Liver (tissue), 9 donors: ENCODE results near the gene ZNF318. TPM values are rescaled to one million over a fixed set of nuclear protein-coding genes. Genes with fewer than 3 reads are reported as not detected.

ENCODE experiments used
- DNase-seq: peaks from one replicate; pipeline ENCODE4 v3.0.0-alpha.2; 2017; ENCODE audit warnings: low spot score
- H3K27ac ChIP-seq, 2 donors: one replicate each; pipeline ENCODE4 v1.7.0; 2013; ENCODE audit warnings: inconsistent platforms in 2 of 2, low read length in 2 of 2, control low read depth in 1 of 2, low read depth in 1 of 2, mild to moderate bottlenecking in 1 of 2
- H3K27me3 ChIP-seq, 4 donors: one replicate each; pipeline versions ENCODE4 v1.6.1 to v1.7.0; 2013; ENCODE audit warnings: low read length in 3 of 4, inconsistent platforms in 1 of 4, mild to moderate bottlenecking in 1 of 4, moderate library complexity in 1 of 4; ENCODE audit not compliant: control insufficient read depth in 4 of 4, insufficient read depth in 4 of 4
- H3K36me3 ChIP-seq, 4 donors: one replicate each; pipeline versions ENCODE4 v1.6.1 to v1.7.0; 2013; ENCODE audit warnings: low read length in 3 of 4, mild to moderate bottlenecking in 3 of 4, low read depth in 1 of 4, moderate library complexity in 1 of 4; ENCODE audit not compliant: control insufficient read depth in 4 of 4, insufficient read depth in 3 of 4
- H3K4me1 ChIP-seq, 4 donors: one replicate each; pipeline versions ENCODE4 v1.6.1 to v1.7.0; 2013; ENCODE audit warnings: low read length in 3 of 4, mild to moderate bottlenecking in 3 of 4, moderate library complexity in 1 of 4; ENCODE audit not compliant: control insufficient read depth in 4 of 4, insufficient read depth in 4 of 4
- H3K4me3 ChIP-seq, 3 donors: one replicate each; pipeline versions ENCODE4 v1.6.1 to v1.7.0; 2013; ENCODE audit warnings: low read length in 3 of 3, control low read depth in 1 of 3, low read depth in 1 of 3, mild to moderate bottlenecking in 1 of 3
- H3K9ac ChIP-seq, 2 donors: one replicate each; pipeline ENCODE4 v1.7.0; 2013; ENCODE audit warnings: low read length in 2 of 2, mild to moderate bottlenecking in 2 of 2, moderate library complexity in 2 of 2, control low read depth in 1 of 2, low read depth in 1 of 2
- H3K9me3 ChIP-seq, 4 donors: one replicate each; pipeline versions ENCODE4 v1.6.1 to v1.7.0; 2013; ENCODE audit warnings: low read length in 3 of 4; ENCODE audit not compliant: control insufficient read depth in 4 of 4
- EGR1 ChIP-seq, 2 donors: IDR thresholded peaks; 2 replicates each; pipeline ENCODE4 v1.6.1; 2016 to 2018; ENCODE audit warnings: antibody characterized with exemption in 2 of 2, low read depth in 2 of 2
- FOXA1 ChIP-seq: IDR thresholded peaks from 2 replicates; pipeline ENCODE4 v1.6.1; 2016; ENCODE audit warnings: antibody characterized with exemption
- FOXA2 ChIP-seq: IDR thresholded peaks from 2 replicates; pipeline ENCODE4 v1.6.1; 2016; ENCODE audit warnings: antibody characterized with exemption
- GABPA ChIP-seq, 2 donors: IDR thresholded peaks in 1 of 2; conservative IDR thresholded peaks in 1 of 2; 2 replicates each; pipeline ENCODE4 v1.6.1; 2016; ENCODE audit warnings: antibody characterized with exemption in 2 of 2, mild to moderate bottlenecking in 1 of 2, moderate library complexity in 1 of 2
- HNF4A ChIP-seq, 2 donors: conservative IDR thresholded peaks; 2 replicates each; pipeline ENCODE4 v1.6.1; 2016; ENCODE audit warnings: antibody characterized with exemption in 2 of 2, mild to moderate bottlenecking in 2 of 2
- HNF4G ChIP-seq: IDR thresholded peaks from 2 replicates; pipeline ENCODE4 v1.6.1; 2016; ENCODE audit warnings: antibody characterized with exemption
- JUND ChIP-seq, 2 donors: IDR thresholded peaks; 2 replicates each; pipeline ENCODE4 v1.6.1; 2016; ENCODE audit warnings: antibody characterized with exemption in 2 of 2
- NR2F2 ChIP-seq: IDR thresholded peaks from 2 replicates; pipeline ENCODE4 v1.6.1; 2016; ENCODE audit warnings: antibody characterized with exemption
- RAD21 ChIP-seq, 2 donors: IDR thresholded peaks; 2 replicates each; pipeline ENCODE4 v1.6.1; 2016; ENCODE audit warnings: antibody characterized with exemption in 2 of 2, mild to moderate bottlenecking in 2 of 2
- RXRA ChIP-seq, 2 donors: IDR thresholded peaks; 2 replicates each; pipeline ENCODE4 v1.6.1; 2017 to 2018; ENCODE audit warnings: antibody characterized with exemption in 2 of 2, mild to moderate bottlenecking in 1 of 2
- SP1 ChIP-seq: IDR thresholded peaks from 2 replicates; pipeline ENCODE4 v1.6.1; 2018; ENCODE audit warnings: antibody characterized with exemption, mild to moderate bottlenecking
- TAF1 ChIP-seq: conservative IDR thresholded peaks from 2 replicates; pipeline ENCODE4 v1.6.1; 2016; ENCODE audit warnings: antibody characterized with exemption, mild to moderate bottlenecking
- YY1 ChIP-seq: IDR thresholded peaks from 2 replicates; pipeline ENCODE4 v1.6.1; 2016; ENCODE audit warnings: antibody characterized with exemption, mild to moderate bottlenecking
- WGBS: extraction: QIAGEN DNeasy Blood & Tissue Kit; methylation state at CpG from one replicate; pipeline ENCODE4 v1.1.7; 2013; 5-methylcytosine and 5-hydroxymethylcytosine counted together
- polyA plus RNA-seq, 2 donors: library from polyadenylated mRNA; stranded (reverse) in 1 of 2; unstranded in 1 of 2; fragments of 200-250 nt in 1 of 2; fragments of >200 nt in 1 of 2; fragmentation: Nextera tagmentation in 1 of 2; extraction: Ambion mirVana in 1 of 2; gene quantifications; one replicate each; pipeline versions ENCODE4 v1.2.1 to v1.2.3, GENCODE V29; 2013 to 2015
- total RNA-seq, 2 donors: library from RNA; depleted of rRNA; stranded (reverse); fragments of >200 nt; gene quantifications; one replicate each; pipeline ENCODE4 v1.2.3, GENCODE V29; 2014
- TF ChIP-seq, protein P1 (sequence below): fragments of 150-350 bp; IDR thresholded peaks from 2 replicates; pipeline ENCODE4 v1.5.1; 2017; ENCODE audit warnings: improper control_type of control experiment, low read depth, low read length; ENCODE audit not compliant: missing input control
- TF ChIP-seq, protein P2 (sequence below): IDR thresholded peaks from 2 replicates; pipeline ENCODE4 v1.6.1; 2016; ENCODE audit warnings: antibody characterized with exemption
- TF ChIP-seq, protein P3 (sequence below): IDR thresholded peaks from 2 replicates; pipeline ENCODE4 v1.6.1; 2016; ENCODE audit warnings: antibody characterized with exemption, mild to moderate bottlenecking
- TF ChIP-seq, protein P4 (sequence below): IDR thresholded peaks from 2 replicates; pipeline ENCODE4 v1.6.1; 2016; ENCODE audit warnings: antibody characterized with exemption
- donor health status: healthy.
- donor health status: healthy.
- donor health status: healthy.
- donor health status: healthy.
- donor health status: healthy.

The ZNF318 gene
- total and polyA plus RNA-seq, 4 donors = 3.6 to 9.1 (median 4.2) TPM

DNA sequence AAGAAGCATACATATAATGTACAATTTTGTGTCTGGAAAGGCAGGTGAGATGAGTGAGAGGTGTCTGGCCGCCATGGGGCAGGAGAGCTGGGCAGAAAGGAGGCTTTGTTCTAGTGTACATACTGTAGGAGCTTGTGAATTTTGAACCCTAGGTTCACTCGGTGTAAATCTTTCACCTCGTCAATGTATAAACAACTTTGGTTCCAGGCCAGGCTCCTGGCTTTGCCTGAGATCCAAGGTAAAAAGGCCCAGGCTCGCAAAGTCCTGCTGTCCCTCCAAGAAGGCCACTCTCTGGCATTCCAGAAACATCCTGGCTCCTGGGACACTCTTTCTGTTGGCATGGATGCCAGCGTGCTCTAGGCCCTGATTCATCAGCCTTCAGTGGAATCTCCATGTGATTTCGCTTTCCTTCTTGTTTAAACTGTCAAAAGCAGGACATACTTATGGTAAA, 78.5 kb downstream of the ZNF318 start (continued):
- no peak for TF ChIP-seq TAF1

DNA sequence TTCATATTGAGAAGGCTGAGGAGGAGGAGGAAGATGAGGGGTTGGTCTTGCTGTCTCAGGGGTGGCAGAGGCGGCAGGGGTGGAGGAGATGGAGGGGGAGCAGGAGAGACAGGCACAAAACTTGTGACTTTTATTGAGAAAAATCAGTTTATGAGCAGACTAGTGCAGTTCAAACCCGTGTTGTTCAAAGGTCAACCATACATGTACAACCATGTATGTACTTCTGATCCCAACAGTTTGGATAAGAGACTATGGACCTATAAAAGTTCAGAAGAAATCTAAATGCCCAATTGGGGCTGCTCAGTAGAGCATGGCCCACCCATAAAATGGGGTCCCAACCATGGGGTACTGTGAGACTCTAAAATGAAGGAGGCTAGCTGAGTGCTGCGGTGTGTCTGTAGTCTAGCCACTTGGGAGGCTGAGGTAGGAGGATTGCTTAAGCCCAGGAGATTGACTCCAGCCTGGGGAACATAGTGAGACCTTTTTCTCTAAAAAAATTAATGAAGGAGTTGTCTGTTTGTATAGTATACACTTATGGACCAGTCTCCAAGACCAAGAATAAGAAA, 79.0 kb downstream of the ZNF318 start:
- H3K27me3 ChIP-seq = no peaks in the 10 kb centered on the region
- peaks cover 6 to 26% (median 15%) of the 10 kb centered on the region in 4 donors for H3K4me1 ChIP-seq
- DNase-seq = no peak
- H3K9ac ChIP-seq = no peak overlapping the region
- H3K9me3 ChIP-seq = no peaks in the 10 kb centered on the region
- 68% methylated on average over 3 of the region's 3 CpGs for WGBS
- H3K36me3 ChIP-seq = no peaks in the 10 kb centered on the region
- H3K4me3 ChIP-seq = no peak overlapping the region
- H3K27ac ChIP-seq = peak overlapping the region; percentile 14 to 63
- TF ChIP-seq, protein P1, sequence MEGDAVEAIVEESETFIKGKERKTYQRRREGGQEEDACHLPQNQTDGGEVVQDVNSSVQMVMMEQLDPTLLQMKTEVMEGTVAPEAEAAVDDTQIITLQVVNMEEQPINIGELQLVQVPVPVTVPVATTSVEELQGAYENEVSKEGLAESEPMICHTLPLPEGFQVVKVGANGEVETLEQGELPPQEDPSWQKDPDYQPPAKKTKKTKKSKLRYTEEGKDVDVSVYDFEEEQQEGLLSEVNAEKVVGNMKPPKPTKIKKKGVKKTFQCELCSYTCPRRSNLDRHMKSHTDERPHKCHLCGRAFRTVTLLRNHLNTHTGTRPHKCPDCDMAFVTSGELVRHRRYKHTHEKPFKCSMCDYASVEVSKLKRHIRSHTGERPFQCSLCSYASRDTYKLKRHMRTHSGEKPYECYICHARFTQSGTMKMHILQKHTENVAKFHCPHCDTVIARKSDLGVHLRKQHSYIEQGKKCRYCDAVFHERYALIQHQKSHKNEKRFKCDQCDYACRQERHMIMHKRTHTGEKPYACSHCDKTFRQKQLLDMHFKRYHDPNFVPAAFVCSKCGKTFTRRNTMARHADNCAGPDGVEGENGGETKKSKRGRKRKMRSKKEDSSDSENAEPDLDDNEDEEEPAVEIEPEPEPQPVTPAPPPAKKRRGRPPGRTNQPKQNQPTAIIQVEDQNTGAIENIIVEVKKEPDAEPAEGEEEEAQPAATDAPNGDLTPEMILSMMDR = no peak
- TF ChIP-seq, protein P2, sequence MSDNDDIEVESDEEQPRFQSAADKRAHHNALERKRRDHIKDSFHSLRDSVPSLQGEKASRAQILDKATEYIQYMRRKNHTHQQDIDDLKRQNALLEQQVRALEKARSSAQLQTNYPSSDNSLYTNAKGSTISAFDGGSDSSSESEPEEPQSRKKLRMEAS = no peak
- TF ChIP-seq NR2F2 (no peak), JUND (IDR thresholded peaks at IDR 0.05) (no peak), RXRA (IDR thresholded peaks at IDR 0.05) (no peak), FOXA2 (no peak)

DNA sequence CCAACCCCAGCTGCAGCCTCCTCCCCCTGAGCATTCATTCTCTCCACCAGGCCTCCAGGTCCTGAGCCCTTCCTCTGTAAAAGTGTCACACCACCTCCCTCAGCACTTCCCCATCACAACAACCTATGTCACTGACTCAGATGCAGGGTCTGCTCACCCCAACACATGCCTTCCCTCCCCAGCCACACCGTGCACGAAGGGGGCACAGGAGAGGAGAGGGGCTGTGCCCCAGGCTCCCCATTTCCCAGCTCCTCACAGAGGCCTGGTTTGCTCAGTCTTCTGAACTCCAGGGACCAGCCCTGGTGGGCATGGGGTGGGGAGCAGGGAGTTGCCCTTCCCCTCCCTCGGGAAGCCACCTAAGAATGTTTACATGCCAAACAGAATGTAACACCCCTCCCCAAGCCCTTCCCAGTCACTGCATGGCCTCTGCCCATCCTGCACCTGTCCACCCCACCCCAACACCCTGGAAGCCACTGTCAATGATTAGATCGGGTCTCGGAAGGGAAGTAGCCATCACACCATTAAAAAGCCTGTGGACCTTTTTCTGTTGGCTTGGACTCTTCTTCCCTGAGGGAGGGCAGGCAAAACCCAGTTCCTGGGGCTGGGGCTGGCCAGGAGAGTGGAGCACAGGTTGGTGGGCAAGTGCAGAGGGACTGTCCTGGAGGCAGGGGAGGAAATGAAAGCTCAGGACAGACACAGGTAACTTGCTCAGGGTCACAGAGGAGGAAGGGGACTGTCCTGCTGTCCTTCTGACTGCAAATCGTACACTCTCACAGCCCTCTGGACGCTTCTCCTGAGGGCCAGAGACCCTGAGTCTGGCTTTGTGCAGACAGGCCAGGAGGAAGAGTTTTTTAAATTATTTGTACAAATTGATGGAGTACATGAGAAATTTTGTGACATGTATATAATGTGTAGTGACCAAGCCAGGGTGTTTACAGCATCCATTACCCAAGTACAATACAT, 81.4 kb downstream of the ZNF318 start:
- H3K36me3 ChIP-seq = no peaks in the 10 kb centered on the region
- no peaks in the 10 kb centered on the region for H3K9me3 ChIP-seq
- no peak for DNase-seq
- no peak overlapping the region for H3K9ac ChIP-seq
- no peaks in the 10 kb centered on the region for H3K27me3 ChIP-seq
- H3K4me3 ChIP-seq = no peak overlapping the region
- peak overlapping the region; percentile 18 to 40 for H3K27ac ChIP-seq
- H3K4me1 ChIP-seq = peaks cover 6 to 26% (median 15%) of the 10 kb centered on the region in 4 donors
- WGBS = 75% methylated on average over 7 of the region's 7 CpGs
- TF ChIP-seq EGR1 (IDR thresholded peaks at IDR 0.05; ENCODE audit: low read depth in 2 of 2) (no peak), FOXA1 (no peak), JUND (IDR thresholded peaks at IDR 0.05) (no peak), RXRA (IDR thresholded peaks at IDR 0.05) (no peak), NR2F2 (no peak), RAD21 (IDR thresholded peaks at IDR 0.05) (no peak), HNF4A (conservative IDR thresholded peaks at IDR 0.05) (no peak), YY1 (no peak), SP1 (no peak), GABPA (IDR thresholded peaks at IDR 0.05 in 1 of 2, conservative IDR thresholded peaks at IDR 0.05 in 1 of 2) (no peak), TAF1 (no peak), HNF4G (no peak)
- TF ChIP-seq, protein P3, sequence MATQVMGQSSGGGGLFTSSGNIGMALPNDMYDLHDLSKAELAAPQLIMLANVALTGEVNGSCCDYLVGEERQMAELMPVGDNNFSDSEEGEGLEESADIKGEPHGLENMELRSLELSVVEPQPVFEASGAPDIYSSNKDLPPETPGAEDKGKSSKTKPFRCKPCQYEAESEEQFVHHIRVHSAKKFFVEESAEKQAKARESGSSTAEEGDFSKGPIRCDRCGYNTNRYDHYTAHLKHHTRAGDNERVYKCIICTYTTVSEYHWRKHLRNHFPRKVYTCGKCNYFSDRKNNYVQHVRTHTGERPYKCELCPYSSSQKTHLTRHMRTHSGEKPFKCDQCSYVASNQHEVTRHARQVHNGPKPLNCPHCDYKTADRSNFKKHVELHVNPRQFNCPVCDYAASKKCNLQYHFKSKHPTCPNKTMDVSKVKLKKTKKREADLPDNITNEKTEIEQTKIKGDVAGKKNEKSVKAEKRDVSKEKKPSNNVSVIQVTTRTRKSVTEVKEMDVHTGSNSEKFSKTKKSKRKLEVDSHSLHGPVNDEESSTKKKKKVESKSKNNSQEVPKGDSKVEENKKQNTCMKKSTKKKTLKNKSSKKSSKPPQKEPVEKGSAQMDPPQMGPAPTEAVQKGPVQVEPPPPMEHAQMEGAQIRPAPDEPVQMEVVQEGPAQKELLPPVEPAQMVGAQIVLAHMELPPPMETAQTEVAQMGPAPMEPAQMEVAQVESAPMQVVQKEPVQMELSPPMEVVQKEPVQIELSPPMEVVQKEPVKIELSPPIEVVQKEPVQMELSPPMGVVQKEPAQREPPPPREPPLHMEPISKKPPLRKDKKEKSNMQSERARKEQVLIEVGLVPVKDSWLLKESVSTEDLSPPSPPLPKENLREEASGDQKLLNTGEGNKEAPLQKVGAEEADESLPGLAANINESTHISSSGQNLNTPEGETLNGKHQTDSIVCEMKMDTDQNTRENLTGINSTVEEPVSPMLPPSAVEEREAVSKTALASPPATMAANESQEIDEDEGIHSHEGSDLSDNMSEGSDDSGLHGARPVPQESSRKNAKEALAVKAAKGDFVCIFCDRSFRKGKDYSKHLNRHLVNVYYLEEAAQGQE = no peak
- TF ChIP-seq, protein P4, sequence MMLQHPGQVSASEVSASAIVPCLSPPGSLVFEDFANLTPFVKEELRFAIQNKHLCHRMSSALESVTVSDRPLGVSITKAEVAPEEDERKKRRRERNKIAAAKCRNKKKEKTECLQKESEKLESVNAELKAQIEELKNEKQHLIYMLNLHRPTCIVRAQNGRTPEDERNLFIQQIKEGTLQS = no peak
